HS-27A (cell line): ENCODE data around the gene IRX1.

ENCODE experiments used
- DNase-seq: peaks from one replicate; pipeline ENCODE4 v3.0.0-alpha.2; 2012; ENCODE audit warnings: low read depth, missing footprints

The IRX1 gene

GRCh38 chr5:3600106-3601060 lies 4.8 kb downstream of the IRX1 start:
- no peak for DNase-seq

- DNase-seq = no peak
Observed at GRCh38 chr5:3601061-3601710, 5.6 kb downstream of the IRX1 start.

GRCh38 chr5:3601911-3602782 lies 6.5 kb downstream of the IRX1 start:
- no peak for DNase-seq

- DNase-seq = no peak
Observed at GRCh38 chr5:3602785-3603502, 7.3 kb downstream of the IRX1 start.

GRCh38 chr5:3604501-3604900 lies 8.9 kb downstream of the IRX1 start:
- no peak for DNase-seq

- DNase-seq = no peak
Observed at GRCh38 chr5:3605298-3606010, 9.8 kb downstream of the IRX1 start.

GRCh38 chr5:3606121-3606831 lies 10.6 kb downstream of the IRX1 start:
- DNase-seq = no peak

- DNase-seq = no peak
Observed at GRCh38 chr5:3607541-3608181, 12.0 kb downstream of the IRX1 start.

- DNase-seq = no peak
Observed at GRCh38 chr5:3609120-3609681, 13.6 kb downstream of the IRX1 start.

GRCh38 chr5:3612591-3613042 lies 17.0 kb downstream of the IRX1 start:
- DNase-seq = no peak

- no peak for DNase-seq
Observed at GRCh38 chr5:3613726-3614125, 18.1 kb downstream of the IRX1 start.

- no peak for DNase-seq
Observed at GRCh38 chr5:3615217-3615616, 19.6 kb downstream of the IRX1 start.

- no peak for DNase-seq
Observed at GRCh38 chr5:3615829-3616228, 20.2 kb downstream of the IRX1 start.

GRCh38 chr5:3619579-3619978 lies 23.9 kb downstream of the IRX1 start:
- DNase-seq = no peak

- DNase-seq = no peak
Observed at GRCh38 chr5:3622961-3623360, 27.3 kb downstream of the IRX1 start.

GRCh38 chr5:3625626-3626025 lies 30.0 kb downstream of the IRX1 start:
- no peak for DNase-seq

GRCh38 chr5:3634061-3634460 lies 38.4 kb downstream of the IRX1 start:
- DNase-seq = no peak

- no peak for DNase-seq
Observed at GRCh38 chr5:3639175-3639574, 43.5 kb downstream of the IRX1 start.

GRCh38 chr5:3642231-3642630 lies 46.6 kb downstream of the IRX1 start:
- DNase-seq = no peak
